Naive B cell (primary cell): ENCODE results near the gene PRR14. TPM values are rescaled to one million over a fixed set of nuclear protein-coding genes. Genes with fewer than 3 reads are reported as not detected.

Experiments used
- ATAC-seq, 2 donors: fragments of 150-1000 bp; cut with Tn5 transposase; 2 replicates each; pipeline ENCODE4 v1.10.0; 2021; ENCODE audit warnings: low read depth in 2 of 2, mild to moderate bottlenecking in 2 of 2, moderate library complexity in 2 of 2
- DNase-seq: peaks from one replicate; pipeline ENCODE4 v3.0.0; 2022
- H3K27ac Mint-ChIP-seq, 6 donors: one replicate each; pipeline ENCODE4 v1.8.0; 2020 to 2022; ENCODE audit warnings: mild to moderate bottlenecking in 6 of 6, mixed read lengths in 6 of 6, moderate library complexity in 5 of 6, inconsistent platforms in 2 of 6
- H3K27me3 Mint-ChIP-seq, 3 donors: one replicate each; pipeline ENCODE4 v1.8.0; 2021 to 2022; ENCODE audit warnings: mixed read lengths in 3 of 3, mild to moderate bottlenecking in 1 of 3
- H3K36me3 Mint-ChIP-seq, 2 donors: one replicate each; pipeline ENCODE4 v1.8.0; 2020 to 2022; ENCODE audit warnings: mixed read lengths in 2 of 2, inconsistent platforms in 1 of 2, mild to moderate bottlenecking in 1 of 2
- H3K4me1 Mint-ChIP-seq, 3 donors: one replicate each; pipeline ENCODE4 v1.8.0; 2020 to 2022; ENCODE audit warnings: mixed read lengths in 3 of 3, inconsistent platforms in 1 of 3, mild to moderate bottlenecking in 1 of 3, moderate library complexity in 1 of 3
- H3K4me3 Mint-ChIP-seq, 8 donors: one replicate each; pipeline ENCODE4 v1.8.0; 2020 to 2022; ENCODE audit warnings: mild to moderate bottlenecking in 8 of 8, mixed read lengths in 8 of 8, moderate library complexity in 8 of 8, inconsistent platforms in 2 of 8
- H3K9me3 Mint-ChIP-seq, 7 donors: one replicate each; pipeline ENCODE4 v1.8.0; 2020 to 2022; ENCODE audit warnings: mixed read lengths in 7 of 7, mild to moderate bottlenecking in 5 of 7, inconsistent platforms in 2 of 7, moderate library complexity in 1 of 7
- polyA plus RNA-seq, 6 donors: library from polyadenylated mRNA; unstranded; fragments of 300-500 nt; fragmentation: Illumina TruSeq; gene quantifications; one replicate each; pipeline ENCODE4 v1.2.3, GENCODE V29; 2021; ENCODE audit warnings: low read depth in 6 of 6

Gene PRR14
- polyA plus RNA-seq: 10 to 100 TPM; 11.6 to 40.9 (median 17.8) TPM

GRCh38 chr16:30650369-30651123, at the start of gene PRR14:
TSS of gene PRR14 (plus strand) at chr16:30650960. CDS start at chr16:30651646, 686 bp downstream.
- peaks cover 0 to 15% of the 10 kb centered on the region in 2 donors for H3K36me3 Mint-ChIP-seq

GRCh38 chr16:30601966-30602365, 48.8 kb upstream of the PRR14 start:
- ATAC-seq (no peak), DNase-seq (no peak)
- Mint-ChIP-seq H3K36me3 (peaks cover 9 to 13% of the 10 kb centered on the region in 2 donors), H3K27me3 (no peaks in the 10 kb centered on the region), H3K4me1 (peaks cover 0 to 9% (median 8%) of the 10 kb centered on the region in 3 donors), H3K9me3 (no peaks in the 10 kb centered on the region), H3K4me3 (no peak overlapping the region), H3K27ac (peak overlapping the region in 3 of 6 donors; percentile 11 to 70 (median 54))

More at GRCh38 chr16:30650369-30651123, at the start of gene PRR14:
- peak within 1 kb of the TSS; percentile 92 to 100 (median 97) for H3K4me3 Mint-ChIP-seq
- DNase-seq: peak; percentile 97
- peak; percentile 82 to 83 for ATAC-seq
- peak within 1 kb of the TSS; percentile 95 to 99 (median 99) for H3K27ac Mint-ChIP-seq
- H3K27me3 Mint-ChIP-seq: no peaks in the 10 kb centered on the region
- no peaks in the 10 kb centered on the region for H3K9me3 Mint-ChIP-seq
- peaks cover 22 to 32% (median 31%) of the 10 kb centered on the region in 3 donors for H3K4me1 Mint-ChIP-seq

GRCh38 chr16:30602616-30603277, 48.0 kb upstream of the PRR14 start:
- no peak for DNase-seq
- Mint-ChIP-seq H3K4me1 (peaks cover 0 to 9% (median 8%) of the 10 kb centered on the region in 3 donors), H3K4me3 (no peak overlapping the region), H3K27ac (peak overlapping the region in 2 of 6 donors; percentile 54), H3K27me3 (no peaks in the 10 kb centered on the region), H3K36me3 (peaks cover 9 to 13% of the 10 kb centered on the region in 2 donors), H3K9me3 (no peaks in the 10 kb centered on the region)
- ATAC-seq: no peak

- no peak for DNase-seq
- Mint-ChIP-seq H3K4me1 (peaks cover 0 to 12% (median 7%) of the 10 kb centered on the region in 3 donors), H3K4me3 (no peak overlapping the region), H3K36me3 (peaks cover 9 to 13% of the 10 kb centered on the region in 2 donors), H3K9me3 (no peaks in the 10 kb centered on the region), H3K27ac (no peak overlapping the region), H3K27me3 (no peaks in the 10 kb centered on the region)
- no peak for ATAC-seq
These were observed 46.8 kb upstream of the PRR14 start for GRCh38 chr16:30603945-30604315.

GRCh38 chr16:30604316-30604947, 46.3 kb upstream of the PRR14 start:
- Mint-ChIP-seq H3K4me1 (peaks cover 0 to 17% (median 12%) of the 10 kb centered on the region in 3 donors), H3K27me3 (no peaks in the 10 kb centered on the region), H3K9me3 (no peaks in the 10 kb centered on the region), H3K36me3 (peaks cover 9 to 13% of the 10 kb centered on the region in 2 donors), H3K27ac (peak overlapping the region in 2 of 6 donors; percentile 9 to 60), H3K4me3 (peak overlapping the region in 1 of 8 donors; percentile 59)
- DNase-seq (no peak), ATAC-seq (no peak)

- ATAC-seq: no peak
These were observed 45.6 kb upstream of the PRR14 start for GRCh38 chr16:30605158-30605557.

GRCh38 chr16:30606004-30606403, 44.8 kb upstream of the PRR14 start:
- Mint-ChIP-seq H3K27me3 (no peaks in the 10 kb centered on the region), H3K4me3 (peak overlapping the region in 1 of 8 donors; percentile 18), H3K36me3 (peaks cover 9 to 13% of the 10 kb centered on the region in 2 donors), H3K27ac (no peak overlapping the region), H3K4me1 (peaks cover 5 to 23% (median 18%) of the 10 kb centered on the region in 3 donors), H3K9me3 (no peaks in the 10 kb centered on the region)
- no peak for DNase-seq
- ATAC-seq: no peak

More at GRCh38 chr16:30605158-30605557, 45.6 kb upstream of the PRR14 start:
- Mint-ChIP-seq H3K36me3 (peaks cover 9 to 13% of the 10 kb centered on the region in 2 donors), H3K4me1 (peaks cover under 1 to 19% (median 13%) of the 10 kb centered on the region in 3 donors), H3K9me3 (no peaks in the 10 kb centered on the region), H3K27me3 (no peaks in the 10 kb centered on the region), H3K4me3 (peak overlapping the region in 1 of 8 donors; percentile 59), H3K27ac (no peak overlapping the region)
- DNase-seq: no peak

GRCh38 chr16:30609002-30609925, 41.5 kb upstream of the PRR14 start:
- ATAC-seq (peak; percentile 29 to 37), DNase-seq (no peak)
- H3K27ac Mint-ChIP-seq: peak overlapping the region in 5 of 6 donors; percentile 68 to 96 (median 95)
- peaks cover 12 to 32% (median 25%) of the 10 kb centered on the region in 3 donors for H3K4me1 Mint-ChIP-seq
- no peaks in the 10 kb centered on the region for H3K27me3 Mint-ChIP-seq
- H3K36me3 Mint-ChIP-seq: peaks cover 5 to 10% of the 10 kb centered on the region in 2 donors
- H3K4me3 Mint-ChIP-seq: peak overlapping the region; percentile 92 to 98 (median 93)
- no peaks in the 10 kb centered on the region for H3K9me3 Mint-ChIP-seq

GRCh38 chr16:30609926-30610839, 40.6 kb upstream of the PRR14 start, which contains the start of gene ZNF689:
TSS of gene ZNF689 (minus strand) at chr16:30610389. CDS start at chr16:30610041, 348 bp downstream.
- DNase-seq (peak; percentile 94), ATAC-seq (peak; percentile 93)
- Mint-ChIP-seq H3K4me1 (peaks cover 12 to 35% (median 25%) of the 10 kb centered on the region in 3 donors), H3K4me3 (peak within 1 kb of the TSS; percentile 92 to 98 (median 93)), H3K27me3 (no peaks in the 10 kb centered on the region), H3K36me3 (peaks cover 0 to 1% of the 10 kb centered on the region in 2 donors), H3K9me3 (no peaks in the 10 kb centered on the region), H3K27ac (peak within 1 kb of the TSS; percentile 95 to 98 (median 96))

GRCh38 chr16:30615358-30616091, 35.2 kb upstream of the PRR14 start:
- Mint-ChIP-seq H3K4me3 (no peak overlapping the region), H3K27ac (no peak overlapping the region), H3K9me3 (no peaks in the 10 kb centered on the region), H3K4me1 (peaks cover 8 to 13% (median 12%) of the 10 kb centered on the region in 3 donors), H3K36me3 (no peaks in the 10 kb centered on the region), H3K27me3 (no peaks in the 10 kb centered on the region)
- ATAC-seq: peak; percentile 65 to 69
- DNase-seq: no peak

- Mint-ChIP-seq H3K9me3 (no peaks in the 10 kb centered on the region), H3K36me3 (no peaks in the 10 kb centered on the region), H3K4me3 (no peak overlapping the region), H3K27me3 (no peaks in the 10 kb centered on the region), H3K27ac (no peak overlapping the region), H3K4me1 (peaks cover 0 to 4% (median 4%) of the 10 kb centered on the region in 3 donors)
- ATAC-seq: no peak
- no peak for DNase-seq
These were observed 31.6 kb upstream of the PRR14 start for GRCh38 chr16:30619202-30619601.
